Amniotic epithelial cell (primary cell): ENCODE measurements around the gene SPIN2A.
"Not testable (repeated sequence)": the region's sequence is repeated elsewhere in the genome, so short reads cannot be mapped to it uniquely, and the experiment has no call there.

ENCODE experiments used
- DNase-seq: peaks from one replicate; pipeline ENCODE4 v3.0.0-alpha.2; 2010; ENCODE audit warnings: low read depth

The SPIN2A gene

DNA sequence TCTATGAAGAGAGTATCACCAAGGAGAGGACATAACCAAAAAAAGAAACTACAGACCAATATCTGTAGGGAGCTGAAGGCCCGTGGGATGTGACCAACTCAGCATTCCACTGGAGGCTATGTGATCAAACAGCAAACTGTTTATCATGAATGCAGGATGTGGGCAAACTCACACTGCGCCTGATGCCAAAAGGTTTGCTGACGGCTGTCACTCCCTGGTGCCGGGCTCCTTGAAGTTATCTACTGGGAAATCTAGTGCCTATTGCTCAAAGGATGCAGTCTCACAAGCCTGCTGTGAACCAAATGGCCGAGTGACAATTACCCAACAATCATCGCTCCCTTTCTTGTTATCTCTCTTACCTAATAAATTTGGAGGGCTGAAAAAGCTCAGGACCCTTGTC, 34.3 kb downstream of the SPIN2A start:
- not testable (repeated sequence) for DNase-seq
